HL-60 (cell line): ENCODE data around the gene CXCR2.

Source experiments
- CTCF ChIP-seq: IDR thresholded peaks from one replicate; pipeline ENCODE4 v1.5.1; 2011; ENCODE audit warnings: low read length, control low read depth, inconsistent platforms; ENCODE audit not compliant: insufficient read depth
- GABPA ChIP-seq: IDR thresholded peaks from 2 replicates; pipeline ENCODE4 v1.6.1; 2012; ENCODE audit warnings: low read depth
- POLR2AphosphoS5 ChIP-seq: IDR thresholded peaks from 2 replicates; pipeline ENCODE4 v1.6.1; 2012; ENCODE audit warnings: low read depth
- REST ChIP-seq: IDR thresholded peaks from 2 replicates; pipeline ENCODE4 v1.6.1; 2012; ENCODE audit warnings: low read depth; ENCODE audit not compliant: insufficient replicate concordance
- SPI1 ChIP-seq: IDR thresholded peaks from 2 replicates; pipeline ENCODE4 v1.6.1; 2012; ENCODE audit warnings: low read depth, mild to moderate bottlenecking, borderline replicate concordance

- no peak for TF ChIP-seq CTCF
- no peak for TF ChIP-seq GABPA
- TF ChIP-seq REST = no peak
- TF ChIP-seq POLR2AphosphoS5 = no peak
- no peak for TF ChIP-seq SPI1
Measured at GRCh38 chr2:218166791-218167190, 41.0 kb downstream of the CXCR2 start, which contains the start of gene CXCR1.
